Stimulated activated CD4-positive, alpha-beta T cell treated with anti-CD3 and anti-CD28 coated beads, Interleukin-15, amount 100 ng/mL, for 1 hour (primary cell): Measurements from ENCODE around the gene ADAMTSL5.

Experiments
- DNase-seq, 2 donors: peaks; one replicate each; pipeline ENCODE4 v3.0.0-alpha.2; 2020; ENCODE audit warnings: low read depth in 1 of 2, low spot score in 1 of 2

The ADAMTSL5 gene

DNA sequence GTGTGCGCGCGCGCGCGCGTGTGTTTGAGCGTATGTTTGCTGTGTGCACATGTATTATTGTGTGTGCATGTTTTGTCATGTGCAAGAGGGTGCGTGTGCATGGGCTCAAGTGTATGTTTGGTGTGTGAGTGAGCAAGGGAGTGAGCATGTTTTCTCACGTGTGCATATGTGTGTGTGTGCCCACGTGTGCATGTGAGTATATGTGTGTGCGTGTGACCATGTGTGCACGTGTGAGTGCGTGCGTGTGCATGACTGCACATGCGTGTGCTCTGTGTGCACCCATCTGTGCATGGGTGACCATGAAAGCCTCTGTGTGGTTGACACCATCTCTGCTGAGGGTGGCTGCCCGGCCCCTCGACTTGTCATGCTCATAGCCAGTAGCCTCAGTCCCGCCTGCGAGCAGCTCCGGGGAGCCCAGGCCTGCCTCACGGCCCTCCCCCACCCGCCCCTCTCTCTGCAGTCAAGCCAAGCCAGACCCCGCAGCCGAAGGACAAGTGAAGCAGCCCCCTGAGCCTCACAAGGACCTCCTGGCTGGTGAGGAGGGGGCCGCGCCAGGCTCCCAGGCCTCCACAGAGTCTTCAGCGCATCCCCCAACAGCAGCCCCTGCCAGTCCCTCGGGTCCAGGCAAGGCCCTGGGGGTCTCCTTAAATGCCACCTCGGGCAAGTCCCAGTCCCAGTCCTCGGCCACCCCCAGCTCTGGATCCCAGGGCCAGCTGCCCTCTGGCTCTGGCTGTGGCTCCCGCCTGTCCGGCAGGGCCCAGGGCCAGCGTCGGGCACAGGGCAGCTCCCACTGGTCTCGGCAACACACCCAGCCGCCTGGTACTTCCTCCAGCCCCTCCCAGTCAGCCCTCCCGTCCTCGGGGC is 15.9 kb downstream of the ADAMTSL5 start:
- DNase-seq: no peak

DNA sequence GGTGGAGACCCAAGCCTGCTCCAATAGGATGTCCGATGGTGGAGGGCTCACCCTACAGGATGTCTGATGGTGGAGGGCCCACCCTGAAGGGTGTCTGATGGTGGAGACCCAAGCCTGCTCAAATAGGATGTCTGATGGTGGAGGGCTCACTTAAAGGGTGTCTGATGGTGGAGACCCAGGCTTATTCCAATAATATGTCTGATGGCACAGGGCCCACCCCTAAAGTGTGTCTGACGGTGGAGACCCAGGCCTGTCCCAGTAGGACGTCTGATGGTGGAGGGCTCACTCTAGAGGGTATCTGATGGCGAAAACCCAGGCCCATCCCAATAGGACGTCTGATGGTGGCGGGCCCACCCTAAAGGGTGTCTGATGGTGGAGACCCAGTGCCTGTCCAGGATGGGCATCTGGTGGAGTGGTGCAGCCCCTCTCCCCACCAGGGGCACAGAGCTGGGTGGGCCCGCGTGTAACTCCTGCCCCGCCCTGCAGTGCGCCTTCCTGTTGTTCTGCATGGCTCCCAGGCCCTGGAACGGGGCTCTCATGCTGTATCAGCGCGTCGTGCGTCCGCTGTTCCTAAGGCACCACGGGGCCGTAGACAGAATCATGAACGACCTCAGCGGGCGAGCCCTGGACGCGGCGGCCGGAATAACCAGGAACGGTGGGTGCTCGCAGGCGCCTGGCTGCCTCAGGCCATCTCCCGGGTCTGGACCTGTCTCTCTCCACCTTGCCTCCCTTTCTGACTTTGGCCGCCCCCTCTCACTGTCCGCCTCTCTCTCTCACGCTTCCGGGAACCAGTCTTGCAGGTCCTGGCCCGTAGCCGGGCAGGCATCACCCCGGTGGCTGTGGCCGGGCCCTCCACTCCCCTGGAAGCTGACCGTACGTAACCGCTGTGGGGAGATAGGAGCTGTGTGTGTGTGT is 16.8 kb downstream of the ADAMTSL5 start:
- DNase-seq: no peak

DNA sequence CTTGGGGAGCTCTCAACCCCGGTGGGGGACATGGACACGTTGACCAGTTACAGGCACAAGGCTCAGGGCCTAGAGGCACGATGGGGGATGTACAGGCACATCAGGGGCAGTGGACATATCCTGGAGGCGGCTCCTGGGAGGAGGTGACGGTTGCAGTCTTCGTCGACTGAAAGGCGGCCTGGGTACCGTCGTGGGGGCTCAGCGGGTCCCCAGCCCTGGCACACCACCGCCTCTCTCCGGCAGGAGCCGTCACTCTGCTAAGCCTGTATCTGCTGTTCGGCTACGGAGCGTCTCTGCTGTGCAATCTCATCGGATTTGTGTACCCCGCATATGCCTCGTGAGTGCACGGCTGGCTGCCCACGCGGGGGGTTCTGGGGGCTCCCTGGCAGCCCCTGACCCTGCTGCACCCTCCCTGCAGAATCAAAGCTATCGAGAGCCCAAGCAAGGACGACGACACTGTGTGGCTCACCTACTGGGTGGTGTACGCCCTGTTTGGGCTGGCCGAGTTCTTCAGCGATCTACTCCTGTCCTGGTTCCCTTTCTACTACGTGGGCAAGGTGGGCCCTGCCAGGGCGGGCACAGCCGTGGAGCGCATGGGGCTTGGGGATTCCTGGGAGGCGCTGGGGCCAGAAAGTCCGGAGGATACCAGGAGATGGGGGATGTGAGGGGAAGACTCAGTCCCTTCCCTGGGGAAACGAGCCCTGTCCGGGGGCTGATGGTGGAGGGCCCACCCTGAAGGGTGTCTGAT is 17.6 kb downstream of the ADAMTSL5 start:
- no peak for DNase-seq

GRCh38 chr19:1494115-1494815 is 18.6 kb downstream of the ADAMTSL5 start:
- no peak for DNase-seq

GRCh38 chr19:1492474-1493006 is 20.3 kb downstream of the ADAMTSL5 start:
- DNase-seq: no peak

- DNase-seq: no peak
Measured at GRCh38 chr19:1491849-1492170, 21.0 kb downstream of the ADAMTSL5 start.

- DNase-seq: no peak
Measured at GRCh38 chr19:1491114-1491848, 21.5 kb downstream of the ADAMTSL5 start, which contains the start of gene REEP6. Gene REEP6, plus strand, starts transcription at chr19:1491181. Its CDS starts 89 bp downstream, at chr19:1491270.

DNA sequence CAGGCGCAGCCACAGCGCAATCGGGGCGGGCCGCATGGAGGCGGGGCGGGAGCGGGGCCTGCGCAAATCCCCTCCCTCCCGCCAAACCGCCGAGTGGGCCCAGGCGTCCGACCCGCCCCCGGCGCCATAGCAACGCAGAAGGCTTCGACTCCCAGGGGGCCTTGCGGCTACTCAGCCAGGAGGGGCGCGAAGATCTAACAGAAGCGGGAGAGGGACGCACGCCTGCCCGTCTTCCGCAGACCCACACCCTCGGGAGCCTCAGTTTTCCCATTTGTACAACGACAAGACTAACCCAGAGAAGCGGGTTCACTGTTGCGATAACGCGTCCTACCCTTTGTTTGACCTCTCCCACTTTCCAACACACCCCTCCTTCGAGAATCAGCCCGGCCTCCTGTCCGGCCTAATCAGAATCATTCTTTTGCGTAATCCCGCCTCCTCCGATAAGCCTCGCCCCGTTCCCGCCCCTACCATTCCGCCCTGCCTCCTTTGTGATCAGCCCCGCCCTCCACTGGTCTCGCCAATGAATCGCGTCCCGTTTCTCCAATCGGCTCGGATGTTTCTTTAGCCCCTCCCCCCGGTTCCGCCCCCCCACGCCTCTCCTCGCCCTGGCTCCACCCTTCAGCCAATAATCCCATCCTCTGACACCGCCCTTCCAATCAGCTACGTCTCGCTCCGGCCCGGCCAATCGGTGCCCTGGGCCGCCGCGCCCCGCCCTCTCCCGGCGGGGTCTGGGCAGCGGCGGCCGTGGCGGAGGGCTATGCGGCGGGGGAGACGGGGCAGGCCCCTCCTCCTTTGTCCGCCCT is 22.3 kb downstream of the ADAMTSL5 start, which contains the start of gene PCSK4:
TSS of gene PCSK4 (minus strand) at position 40 of the 803 bp plus-strand sequence. CDS start at position 36, 4 bp downstream.
- DNase-seq: peak; percentile 95 to 96

- DNase-seq: no peak
Measured at GRCh38 chr19:1489463-1490310, 23.1 kb downstream of the ADAMTSL5 start.

DNA sequence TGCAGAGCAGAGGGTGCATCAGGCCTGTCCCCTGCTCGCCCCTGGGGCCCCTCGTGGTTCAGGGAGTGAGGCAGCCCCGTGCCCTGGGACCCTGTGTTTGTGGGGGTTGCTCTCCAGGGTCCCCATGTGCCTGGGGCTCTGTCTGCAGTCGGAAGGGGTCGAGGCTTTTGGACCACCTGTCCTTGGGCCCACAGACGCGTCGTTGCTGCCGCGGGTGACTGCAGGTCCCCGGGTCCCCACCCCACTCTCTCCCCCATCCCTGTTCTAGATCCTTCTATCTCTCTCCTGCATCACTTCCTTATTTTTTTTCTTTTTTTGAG is 24.6 kb downstream of the ADAMTSL5 start:
- no peak for DNase-seq

DNA sequence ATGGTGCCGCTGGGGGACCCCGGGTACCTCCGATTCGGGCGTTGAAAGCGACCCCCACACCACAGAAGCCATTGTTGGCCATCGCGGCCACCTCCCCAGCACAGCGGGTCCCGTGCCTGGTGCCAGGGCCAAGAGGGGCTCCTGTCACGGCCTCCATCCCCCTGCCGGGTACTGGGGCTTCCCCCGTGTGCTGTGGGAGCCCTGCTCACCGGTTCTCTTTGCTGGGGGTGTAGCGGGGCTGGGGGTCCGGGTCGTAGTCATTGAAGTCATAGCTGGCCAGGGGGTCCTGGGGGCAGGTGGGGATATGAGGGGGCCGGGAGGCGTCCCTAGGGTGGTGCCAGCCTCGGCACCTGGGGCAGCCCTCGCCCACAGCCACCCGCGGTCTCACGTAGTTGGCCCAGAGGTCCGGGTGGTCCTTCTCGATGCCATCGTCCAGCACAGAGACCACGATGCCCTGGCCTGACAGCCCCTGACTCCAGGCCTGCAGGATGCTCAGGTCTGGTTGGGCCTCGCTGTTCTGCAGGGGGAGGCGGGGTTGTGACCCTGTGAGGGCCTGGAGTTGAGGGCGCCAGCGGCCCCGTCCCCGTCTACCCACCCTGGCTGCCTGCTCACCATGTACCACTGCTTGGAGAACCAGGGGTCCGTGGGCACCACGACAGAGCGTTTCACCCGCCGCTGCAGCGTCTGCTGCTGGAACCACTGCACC is 25.1 kb downstream of the ADAMTSL5 start:
- DNase-seq: no peak

GRCh38 chr19:1486720-1487575 is 25.9 kb downstream of the ADAMTSL5 start:
- DNase-seq: no peak

DNA sequence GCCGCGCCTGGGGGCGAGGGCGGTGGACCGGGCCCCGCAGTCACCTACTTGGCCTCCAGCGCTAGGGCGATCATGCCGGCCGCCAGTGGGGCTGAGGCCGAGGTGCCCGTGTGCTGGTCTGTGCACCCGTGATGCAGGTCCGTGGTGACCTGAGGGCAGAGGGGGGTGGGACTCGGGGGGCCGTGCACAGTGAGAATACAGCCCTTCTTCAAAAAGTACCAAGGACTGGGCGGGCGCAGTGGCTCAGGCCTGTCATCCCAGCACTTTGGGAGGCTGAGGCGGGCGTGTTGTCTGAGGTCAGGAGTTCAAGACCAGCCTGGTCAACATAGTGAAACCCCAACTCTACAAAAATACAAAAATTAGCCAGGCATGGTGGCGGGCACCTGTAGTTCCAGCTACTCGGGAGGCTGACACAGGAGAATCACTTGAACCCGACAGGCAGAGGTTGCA is 28.8 kb downstream of the ADAMTSL5 start:
- no peak for DNase-seq

GRCh38 chr19:1483131-1483978 is 29.5 kb downstream of the ADAMTSL5 start:
- no peak for DNase-seq

GRCh38 chr19:1482361-1483130 is 30.3 kb downstream of the ADAMTSL5 start:
- DNase-seq: no peak
